Left forelimb (tissue), 1 donor: ENCODE results near the gene MLPH.

Source experiments
- DNase-seq: peaks from one replicate; pipeline ENCODE4 v3.0.0-alpha.2; 2018; ENCODE audit warnings: low spot score

Gene MLPH

DNA sequence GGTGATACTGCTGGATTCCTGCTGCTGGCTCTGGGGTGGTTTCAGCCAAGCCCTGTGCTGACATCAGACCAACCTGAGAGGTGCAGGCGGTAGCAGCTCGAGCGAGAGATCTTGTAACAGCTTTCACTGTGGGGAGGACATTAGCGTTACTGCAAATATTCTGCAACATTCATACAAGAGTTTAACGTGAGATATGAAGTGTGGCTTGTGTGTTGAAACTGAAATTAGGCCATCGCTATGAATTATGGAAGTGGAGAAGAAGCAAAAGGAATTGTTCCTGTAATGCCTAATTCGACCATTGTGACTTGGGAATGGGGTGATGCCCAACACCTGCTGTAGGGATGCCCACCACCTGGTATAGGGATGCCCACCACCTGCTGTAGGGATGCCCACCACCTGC lies 6.5 kb upstream of the MLPH start:
- no peak for DNase-seq

DNA sequence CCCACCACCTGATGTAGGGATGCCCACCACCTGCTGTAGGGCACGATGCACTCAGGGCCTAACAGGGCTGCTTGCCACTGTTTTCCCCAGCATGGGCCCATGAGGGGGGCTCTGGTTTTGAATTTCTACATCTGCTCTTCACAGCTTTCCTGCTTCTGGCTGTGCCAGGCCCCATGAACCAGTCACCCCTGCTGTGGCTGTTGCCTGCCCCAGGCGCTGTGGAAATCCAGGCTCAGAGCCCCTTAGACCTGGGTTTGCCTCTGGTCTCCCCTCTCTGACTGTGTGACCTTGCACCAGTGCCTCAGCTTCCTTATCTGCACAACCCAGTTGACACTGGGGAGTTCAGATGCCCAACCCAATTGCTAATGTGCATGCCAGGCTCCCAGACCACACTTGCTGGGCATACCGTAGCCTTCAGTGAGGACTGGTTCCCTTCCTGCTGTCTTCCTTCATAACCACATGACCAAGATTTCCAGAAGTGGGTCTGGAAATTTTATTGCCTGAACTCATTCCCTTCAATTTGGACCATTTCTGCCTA lies 6.0 kb upstream of the MLPH start:
- DNase-seq: no peak

DNA sequence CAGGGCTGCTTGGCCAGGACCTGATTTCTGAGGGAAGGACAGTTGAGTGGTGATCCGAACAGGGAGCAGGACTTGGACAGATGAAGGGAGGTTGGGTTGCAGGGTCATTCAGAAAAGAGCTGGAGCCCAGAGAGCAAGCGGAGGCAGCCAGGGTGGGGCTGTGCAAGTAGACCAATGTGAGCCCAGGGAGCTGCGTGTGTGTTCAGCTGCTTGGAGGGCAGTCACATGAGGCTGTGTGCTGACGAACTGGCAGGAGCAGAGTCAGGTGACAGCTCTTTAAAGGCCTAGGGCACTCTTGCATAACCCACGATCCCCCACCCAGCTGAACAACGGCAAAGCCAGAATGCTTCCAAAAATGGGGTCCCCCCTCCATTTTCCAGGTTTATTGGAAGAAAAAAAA lies 4.6 kb upstream of the MLPH start:
- DNase-seq: no peak

GRCh38 chr2:237483018-237483731 lies 3.9 kb upstream of the MLPH start:
- DNase-seq: peak; percentile 42

DNA sequence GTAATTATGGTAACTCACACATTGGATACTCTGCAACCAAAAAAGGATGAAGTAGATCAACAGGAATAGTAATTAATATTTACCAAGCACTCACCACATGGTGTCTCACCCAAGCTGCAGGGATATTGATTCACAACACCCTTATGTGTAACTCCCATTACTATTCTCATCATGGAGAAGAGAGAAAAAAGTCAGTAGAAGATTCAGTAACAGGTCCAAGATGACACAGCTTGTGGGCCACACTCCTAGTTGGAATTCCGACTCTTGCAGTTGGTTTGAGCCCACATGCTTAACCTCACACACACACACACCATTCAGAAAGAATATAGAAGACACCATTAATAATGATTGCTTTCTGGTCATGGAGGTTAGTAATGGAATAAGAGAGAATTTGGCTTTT lies 1.7 kb upstream of the MLPH start:
- DNase-seq: no peak

DNA sequence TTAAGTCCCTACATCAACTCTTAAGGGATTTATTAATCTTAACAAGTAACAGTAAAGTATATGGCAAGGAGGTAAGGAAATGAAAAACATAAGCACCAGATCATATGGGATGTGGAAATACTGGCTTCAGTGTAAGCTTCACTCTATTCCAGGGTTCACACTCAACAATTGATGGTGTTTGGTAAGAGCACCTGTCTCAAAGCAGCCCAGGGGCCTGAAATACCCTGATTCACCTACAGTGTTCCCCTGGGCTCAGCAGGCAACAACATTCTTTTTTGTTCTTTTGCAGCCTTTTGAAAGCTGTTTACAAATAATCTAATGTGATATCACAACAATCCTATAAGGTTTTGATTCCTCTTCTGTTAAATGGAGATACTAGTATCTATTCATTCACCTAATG lies 1.2 kb upstream of the MLPH start:
- DNase-seq: no peak

- DNase-seq: peak; percentile 52
These were observed 675 bp upstream of the MLPH start for GRCh38 chr2:237486334-237486818.

- DNase-seq: no peak
These were observed 445 bp downstream of the MLPH start for GRCh38 chr2:237487496-237487895.

DNA sequence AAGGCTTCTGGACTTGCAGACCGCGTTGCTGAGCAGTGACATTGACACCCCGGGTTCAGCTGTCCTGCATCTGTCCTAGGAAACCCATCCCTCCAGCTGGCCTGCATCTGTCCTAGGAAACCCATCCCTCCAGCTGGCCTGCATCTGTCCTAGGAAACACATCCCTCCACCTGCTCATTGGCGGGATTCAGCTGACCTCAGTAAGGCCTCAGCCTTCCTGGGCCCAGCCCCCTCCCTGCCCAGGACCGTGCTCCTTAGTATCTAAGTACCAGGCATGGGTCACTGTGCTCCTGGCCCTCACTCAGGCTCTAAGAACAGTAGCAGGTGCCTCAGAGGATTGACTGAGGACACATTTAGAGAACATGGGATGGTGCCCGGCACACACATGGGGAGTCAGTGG lies 1.2 kb downstream of the MLPH start:
- DNase-seq: no peak

DNA sequence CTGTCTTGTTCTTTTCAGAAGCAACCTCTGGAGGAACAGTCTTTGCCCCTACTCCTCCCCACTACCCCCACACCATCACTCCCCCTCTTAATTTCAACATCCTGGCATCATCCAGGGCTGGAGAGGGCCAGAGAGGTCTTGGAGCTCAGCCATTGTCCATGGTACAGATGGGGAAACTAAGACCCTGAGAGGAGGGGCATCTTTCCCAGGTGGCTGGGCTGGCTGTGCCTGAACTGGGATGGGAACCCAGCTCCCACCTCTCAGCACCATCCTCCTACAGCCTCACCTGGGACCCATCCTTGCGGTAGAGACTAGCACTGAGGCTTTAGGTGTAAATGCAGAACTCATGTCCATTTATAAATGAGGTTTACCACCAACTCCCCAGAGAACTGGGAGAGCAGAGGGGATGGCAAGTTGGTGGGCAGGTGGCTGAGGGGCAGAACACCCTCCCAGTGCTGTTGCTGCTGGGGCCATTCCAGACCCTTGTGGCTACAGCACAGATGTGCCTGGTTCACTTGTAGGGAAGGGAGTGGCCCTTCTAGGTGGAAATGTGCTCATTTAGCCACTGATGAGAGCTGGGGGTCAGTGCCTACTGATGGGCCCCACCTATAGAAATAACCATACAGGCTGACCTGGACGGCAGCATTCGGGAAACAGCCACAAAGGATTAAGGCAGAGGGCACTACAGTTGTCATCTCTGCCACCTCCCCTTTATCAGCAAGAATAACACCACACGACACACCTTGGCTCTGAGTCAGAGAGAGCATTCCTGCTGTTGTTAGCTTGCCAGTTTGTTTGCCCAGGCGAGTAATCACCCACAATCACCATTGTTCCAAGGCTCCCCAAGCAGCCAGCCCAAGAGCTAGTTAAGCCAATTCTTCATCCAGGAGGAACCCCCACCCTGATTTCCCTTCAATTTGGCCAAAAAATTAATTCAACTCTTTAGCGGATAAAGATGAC lies 2.1 kb downstream of the MLPH start:
- no peak for DNase-seq

DNA sequence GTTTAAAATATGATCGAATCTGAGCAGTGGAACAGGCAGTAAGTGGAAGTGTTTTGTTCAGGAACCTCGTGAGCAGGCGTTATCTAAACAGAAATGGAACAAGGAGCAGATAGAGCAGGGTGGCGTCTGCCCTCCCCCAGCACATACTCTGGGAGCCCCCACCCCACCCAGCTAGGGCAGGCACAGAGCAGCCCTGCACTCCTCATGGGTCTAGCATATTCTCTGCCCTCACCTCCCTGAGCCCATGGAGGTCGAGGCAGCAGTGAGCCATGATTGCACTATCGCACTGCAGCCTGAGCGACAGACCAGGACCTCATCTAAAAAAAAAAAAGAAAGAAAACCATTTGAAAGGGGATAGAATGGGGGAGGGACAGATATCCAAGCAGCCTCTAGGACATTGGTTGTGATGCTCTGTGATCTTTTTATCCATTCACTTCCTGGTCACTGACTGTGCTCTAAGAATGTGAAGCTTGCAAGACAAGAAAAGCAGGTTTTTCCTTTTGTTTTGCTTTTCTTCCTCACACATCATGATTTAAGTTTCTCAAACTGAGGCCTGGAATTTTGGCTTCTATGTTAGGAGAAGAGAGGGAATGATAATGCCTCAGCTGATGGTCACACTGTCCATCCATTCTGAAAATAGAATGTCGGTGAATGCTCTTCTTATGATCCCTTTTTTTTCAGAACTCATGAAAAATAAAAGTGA lies 3.1 kb downstream of the MLPH start:
- no peak for DNase-seq

DNA sequence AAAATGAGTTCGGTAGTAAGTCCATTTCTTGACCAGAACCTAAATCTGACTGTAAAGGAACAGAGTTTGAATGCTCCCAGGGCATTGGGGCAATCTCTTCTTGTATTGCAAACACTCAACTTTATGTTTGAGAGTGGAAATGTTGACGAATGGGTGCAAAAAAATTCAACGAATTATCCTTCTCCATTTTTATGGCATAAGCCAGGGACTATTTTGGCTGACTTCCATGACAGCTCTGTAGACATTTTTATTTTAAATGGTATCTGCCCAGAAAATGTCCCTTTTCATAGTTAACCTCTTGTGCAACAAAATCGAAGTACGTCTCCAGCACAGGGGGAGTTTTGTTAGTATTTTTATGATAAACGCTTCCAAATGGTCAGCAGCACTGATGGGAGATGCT lies 3.7 kb downstream of the MLPH start:
- DNase-seq: no peak

- DNase-seq: no peak
These were observed 4.6 kb downstream of the MLPH start for GRCh38 chr2:237491515-237492118.

- no peak for DNase-seq
These were observed 5.3 kb downstream of the MLPH start for GRCh38 chr2:237492137-237492890.

DNA sequence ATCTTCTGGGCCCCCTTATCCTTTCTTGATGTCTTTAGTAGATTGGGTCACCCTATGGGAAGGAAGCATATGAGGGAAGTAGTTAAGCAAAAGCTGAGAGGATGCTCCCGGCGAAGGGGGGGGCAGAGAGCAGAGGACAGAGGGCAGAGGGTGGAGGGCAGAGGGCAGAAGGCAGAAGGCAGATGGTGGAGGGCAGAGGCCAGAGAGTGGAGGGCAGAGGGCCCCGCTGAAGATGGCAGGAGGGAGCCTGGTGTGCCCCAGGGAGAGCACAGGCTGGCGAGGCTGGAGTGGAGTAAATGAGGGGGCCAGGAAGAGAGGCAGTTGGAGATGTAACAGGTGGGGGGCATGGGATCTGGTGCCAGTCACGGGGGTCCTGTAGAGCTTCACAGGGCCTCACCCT lies 7.0 kb downstream of the MLPH start:
- no peak for DNase-seq

- DNase-seq: no peak
These were observed 8.6 kb downstream of the MLPH start for GRCh38 chr2:237495521-237496117.

DNA sequence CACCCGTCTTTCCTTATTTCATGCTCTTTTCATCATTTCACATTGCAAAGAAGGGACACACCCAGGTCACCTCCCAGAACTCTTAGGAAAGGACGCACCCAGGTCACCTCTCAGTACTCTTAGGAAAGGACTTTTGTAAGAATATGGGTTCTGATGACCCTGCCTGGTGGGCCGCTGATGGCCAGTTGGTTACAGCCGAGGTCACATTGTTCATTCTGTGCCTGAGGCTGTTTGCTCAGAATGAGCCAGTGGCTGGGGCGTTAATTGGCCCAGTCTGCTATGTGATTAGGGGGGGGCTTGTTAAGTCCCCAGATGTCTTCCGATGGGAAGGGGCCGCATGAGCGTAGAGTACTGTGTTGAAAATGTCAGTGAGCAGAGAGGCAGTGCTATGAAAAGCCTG lies 9.4 kb downstream of the MLPH start:
- no peak for DNase-seq

GRCh38 chr2:237497009-237497837 lies 10.2 kb downstream of the MLPH start:
- DNase-seq: no peak

GRCh38 chr2:237497838-237498186 lies 10.8 kb downstream of the MLPH start:
- no peak for DNase-seq

DNA sequence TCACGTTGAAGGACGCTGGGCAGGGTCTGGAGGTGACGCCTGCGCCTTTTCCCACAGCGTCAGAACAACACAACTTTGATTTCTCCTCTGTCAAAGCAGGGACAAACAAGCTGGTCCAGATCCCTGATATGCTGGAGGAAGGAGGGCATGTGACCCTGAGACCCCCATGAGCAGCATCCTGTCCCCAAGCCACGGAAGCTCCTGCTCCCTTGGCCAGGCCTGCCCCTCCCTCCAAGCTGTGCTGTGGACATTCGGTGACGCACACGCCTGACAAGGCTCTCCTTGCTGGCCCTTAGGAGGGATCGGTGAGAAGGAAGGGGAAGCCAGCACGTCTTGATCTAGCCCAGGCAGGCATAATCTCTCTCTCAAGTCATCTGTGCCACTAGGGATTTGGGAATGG lies 11.3 kb downstream of the MLPH start:
- no peak for DNase-seq
